Right kidney (tissue), 1 donor: ENCODE data around the gene DRGX.

Source experiments
- DNase-seq: peaks from one replicate; pipeline ENCODE4 v3.0.0-alpha.2; 2016

DRGX gene

GRCh38 chr10:49335364-49335972 is 60.4 kb downstream of the DRGX start:
- no peak for DNase-seq

- no peak for DNase-seq
These were observed 60.9 kb downstream of the DRGX start for GRCh38 chr10:49334964-49335363.

GRCh38 chr10:49333192-49333591 is 62.7 kb downstream of the DRGX start:
- DNase-seq, result no peak

GRCh38 chr10:49332768-49333167 is 63.1 kb downstream of the DRGX start:
- no peak for DNase-seq

GRCh38 chr10:49332333-49332732 is 63.6 kb downstream of the DRGX start:
- no peak for DNase-seq

- no peak for DNase-seq
These were observed 64.5 kb downstream of the DRGX start for GRCh38 chr10:49331431-49331830.

- no peak for DNase-seq
These were observed 65.7 kb downstream of the DRGX start for GRCh38 chr10:49330127-49330665.

GRCh38 chr10:49329146-49329505 is 66.8 kb downstream of the DRGX start:
- DNase-seq, result no peak

- no peak for DNase-seq
These were observed 67.3 kb downstream of the DRGX start for GRCh38 chr10:49328401-49329145.

GRCh38 chr10:49327036-49327813 is 68.7 kb downstream of the DRGX start:
- DNase-seq, result no peak

- DNase-seq, result no peak
These were observed 69.7 kb downstream of the DRGX start for GRCh38 chr10:49325916-49326783.

- no peak for DNase-seq
These were observed 70.6 kb downstream of the DRGX start for GRCh38 chr10:49325131-49325915.

GRCh38 chr10:49324711-49325110 is 71.2 kb downstream of the DRGX start:
- DNase-seq, result no peak

GRCh38 chr10:49323896-49324270 is 72.0 kb downstream of the DRGX start:
- DNase-seq, result no peak

GRCh38 chr10:49323171-49323895 is 72.6 kb downstream of the DRGX start:
- no peak for DNase-seq

- no peak for DNase-seq
These were observed 73.3 kb downstream of the DRGX start for GRCh38 chr10:49322371-49323170.

GRCh38 chr10:49321021-49321420 is 74.9 kb downstream of the DRGX start:
- no peak for DNase-seq

- no peak for DNase-seq
These were observed 75.7 kb downstream of the DRGX start for GRCh38 chr10:49320191-49320590.

- DNase-seq, result no peak
These were observed 76.7 kb downstream of the DRGX start for GRCh38 chr10:49319206-49319605.

GRCh38 chr10:49318755-49319154 is 77.1 kb downstream of the DRGX start:
- DNase-seq, result no peak
